WTC11 (cell line): Measurements from ENCODE around the gene TBC1D1.

Source experiments
- FOXJ3 ChIP-seq: sonication (generic); formaldehyde crosslinking; IDR thresholded peaks from 2 replicates; pipeline ENCODE4 v1.9.0; 2021; ENCODE audit warnings: missing genetic modification reagents, mild to moderate bottlenecking, borderline replicate concordance
- NFYB ChIP-seq: sonication (generic); formaldehyde crosslinking; conservative IDR thresholded peaks from 2 replicates; pipeline ENCODE4 v1.8.0; 2022; ENCODE audit warnings: low read depth, missing genetic modification reagents
- NR1H2 ChIP-seq: sonication (generic); formaldehyde crosslinking; IDR thresholded peaks from 2 replicates; pipeline ENCODE4 v1.9.0; 2021; ENCODE audit warnings: mild to moderate bottlenecking, moderate library complexity, missing genetic modification reagents
- NR2C2 ChIP-seq: sonication (generic); formaldehyde crosslinking; IDR thresholded peaks from 2 replicates; pipeline ENCODE4 v1.8.0; 2022; ENCODE audit warnings: mild to moderate bottlenecking, missing genetic modification reagents
- ZBTB21 ChIP-seq: sonication (generic); formaldehyde crosslinking; IDR thresholded peaks from 2 replicates; pipeline ENCODE4 v1.8.1; 2023; ENCODE audit warnings: mild to moderate bottlenecking, missing genetic modification reagents, borderline replicate concordance
- TF ChIP-seq, protein P1 (sequence below): fragments of 200-600 bp; IDR thresholded peaks from 2 replicates; pipeline ENCODE4 v1.8.0; 2022; ENCODE audit warnings: antibody characterized with exemption
- TF ChIP-seq, protein P2 (sequence below): sonication (generic); formaldehyde crosslinking; IDR thresholded peaks from 2 replicates; pipeline ENCODE4 v1.8.1; 2023; ENCODE audit warnings: mild to moderate bottlenecking, missing genetic modification reagents, moderate library complexity

DNA sequence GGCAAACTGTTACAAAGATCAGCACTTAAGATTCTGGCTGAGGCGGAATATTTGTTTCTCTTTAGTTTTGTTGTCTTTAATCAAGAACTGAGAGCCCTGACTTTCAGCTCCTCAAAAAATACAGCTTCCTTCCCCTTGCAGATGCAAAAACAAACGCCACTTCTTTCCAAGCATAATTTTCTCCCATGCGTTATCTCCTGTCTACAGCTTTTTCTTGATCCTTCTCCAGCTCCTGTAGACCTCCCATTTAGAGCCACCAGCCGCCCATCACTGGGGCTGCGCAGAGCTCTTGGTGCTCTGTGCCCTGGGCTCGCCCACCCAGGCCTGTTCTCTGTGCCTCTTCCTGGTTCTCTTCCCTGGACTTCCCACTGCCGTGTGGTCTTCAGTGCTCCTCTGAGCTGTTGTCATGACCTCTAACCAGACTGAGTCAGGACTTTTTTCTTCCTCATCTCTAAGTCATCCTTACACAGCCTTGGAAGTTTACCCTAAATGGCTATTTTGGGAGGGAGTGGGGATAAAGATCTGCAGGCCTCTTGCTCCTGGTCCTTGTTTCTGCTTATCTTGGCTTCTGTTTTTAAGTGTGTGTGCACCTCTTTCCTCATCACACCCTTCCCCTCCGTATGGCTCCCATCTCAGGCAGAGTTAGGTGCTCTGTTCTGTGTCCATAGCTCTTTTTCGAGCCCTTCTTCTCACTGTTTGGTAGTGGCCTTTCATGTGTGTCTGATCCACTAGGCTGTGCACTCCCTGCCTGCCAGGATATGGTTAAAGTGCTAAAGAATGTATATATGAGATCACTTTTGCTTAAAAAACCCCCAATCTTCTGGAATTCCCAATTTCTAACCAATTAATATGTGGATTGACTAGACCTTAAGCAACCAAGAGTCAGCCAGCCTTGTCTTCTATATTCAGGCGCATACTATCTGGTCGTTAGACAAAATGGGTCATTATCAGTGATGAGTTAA is 191.8 kb downstream of the TBC1D1 start:
- TF ChIP-seq, protein P1, sequence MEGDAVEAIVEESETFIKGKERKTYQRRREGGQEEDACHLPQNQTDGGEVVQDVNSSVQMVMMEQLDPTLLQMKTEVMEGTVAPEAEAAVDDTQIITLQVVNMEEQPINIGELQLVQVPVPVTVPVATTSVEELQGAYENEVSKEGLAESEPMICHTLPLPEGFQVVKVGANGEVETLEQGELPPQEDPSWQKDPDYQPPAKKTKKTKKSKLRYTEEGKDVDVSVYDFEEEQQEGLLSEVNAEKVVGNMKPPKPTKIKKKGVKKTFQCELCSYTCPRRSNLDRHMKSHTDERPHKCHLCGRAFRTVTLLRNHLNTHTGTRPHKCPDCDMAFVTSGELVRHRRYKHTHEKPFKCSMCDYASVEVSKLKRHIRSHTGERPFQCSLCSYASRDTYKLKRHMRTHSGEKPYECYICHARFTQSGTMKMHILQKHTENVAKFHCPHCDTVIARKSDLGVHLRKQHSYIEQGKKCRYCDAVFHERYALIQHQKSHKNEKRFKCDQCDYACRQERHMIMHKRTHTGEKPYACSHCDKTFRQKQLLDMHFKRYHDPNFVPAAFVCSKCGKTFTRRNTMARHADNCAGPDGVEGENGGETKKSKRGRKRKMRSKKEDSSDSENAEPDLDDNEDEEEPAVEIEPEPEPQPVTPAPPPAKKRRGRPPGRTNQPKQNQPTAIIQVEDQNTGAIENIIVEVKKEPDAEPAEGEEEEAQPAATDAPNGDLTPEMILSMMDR: no peak
- TF ChIP-seq NFYB (CRISPR knock-in tag) (no peak), NR2C2 (CRISPR knock-in tag) (no peak), FOXJ3 (CRISPR knock-in tag) (no peak), NR1H2 (no peak), ZBTB21 (CRISPR knock-in tag) (no peak)
- TF ChIP-seq, protein P2, sequence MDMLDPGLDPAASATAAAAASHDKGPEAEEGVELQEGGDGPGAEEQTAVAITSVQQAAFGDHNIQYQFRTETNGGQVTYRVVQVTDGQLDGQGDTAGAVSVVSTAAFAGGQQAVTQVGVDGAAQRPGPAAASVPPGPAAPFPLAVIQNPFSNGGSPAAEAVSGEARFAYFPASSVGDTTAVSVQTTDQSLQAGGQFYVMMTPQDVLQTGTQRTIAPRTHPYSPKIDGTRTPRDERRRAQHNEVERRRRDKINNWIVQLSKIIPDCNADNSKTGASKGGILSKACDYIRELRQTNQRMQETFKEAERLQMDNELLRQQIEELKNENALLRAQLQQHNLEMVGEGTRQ: no peak
